Endothelial cell (in vitro differentiated cells): ENCODE measurements around the gene USP12. TPM values are rescaled to one million over a fixed set of nuclear protein-coding genes. Genes with fewer than 3 reads are reported as not detected.
"Not testable (repeated sequence)": the region's sequence is repeated elsewhere in the genome, so short reads cannot be mapped to it uniquely, and the experiment has no call there.

Experiments
- DNase-seq: peaks from one replicate; pipeline ENCODE4 v3.0.0; 2021; ENCODE audit warnings: low spot score
- H3K27ac Mint-ChIP-seq: one replicate; pipeline ENCODE4 v1.8.0; 2021; ENCODE audit warnings: mixed read lengths, inconsistent platforms; ENCODE audit not compliant: unreplicated experiment
- H3K27me3 Mint-ChIP-seq: one replicate; pipeline ENCODE4 v1.8.0; 2021; ENCODE audit warnings: mild to moderate bottlenecking, moderate library complexity, mixed read lengths, inconsistent platforms; ENCODE audit not compliant: unreplicated experiment
- H3K36me3 Mint-ChIP-seq: one replicate; pipeline ENCODE4 v1.8.0; 2021; ENCODE audit warnings: mild to moderate bottlenecking, low read depth, mixed read lengths, inconsistent platforms; ENCODE audit not compliant: unreplicated experiment
- H3K4me1 Mint-ChIP-seq: one replicate; pipeline ENCODE4 v1.8.0; 2021; ENCODE audit warnings: mild to moderate bottlenecking, mixed read lengths, inconsistent platforms; ENCODE audit not compliant: unreplicated experiment
- H3K4me3 Mint-ChIP-seq: one replicate; pipeline ENCODE4 v1.8.0; 2021; ENCODE audit warnings: mild to moderate bottlenecking, mixed read lengths, inconsistent platforms; ENCODE audit not compliant: unreplicated experiment
- H3K9me3 Mint-ChIP-seq: one replicate; pipeline ENCODE4 v1.8.0; 2021; ENCODE audit warnings: mixed read lengths, inconsistent platforms; ENCODE audit not compliant: unreplicated experiment
- CTCF ChIP-seq: fragments of 200-600 bp; sonication (generic); IDR thresholded peaks from one replicate; pipeline ENCODE4 v1.5.0; 2021; ENCODE audit warnings: antibody characterized with exemption; ENCODE audit not compliant: unreplicated experiment
- total RNA-seq: library from RNA; stranded (reverse); fragmentation: NEBNext Ultra II Directional; extraction: Animal tissue kit (Norgen Biotek cat#: 25700); gene quantifications from one replicate; pipeline ENCODE4 v1.2.1, GENCODE V29; 2021; ENCODE audit not compliant: unreplicated experiment

Gene USP12
- total RNA-seq, 1 donor from 2014 or later = 29.7 TPM

- no peak for DNase-seq
- no peak overlapping the region for H3K27ac Mint-ChIP-seq
- H3K9me3 Mint-ChIP-seq = no peaks in the 10 kb centered on the region
- no peaks in the 10 kb centered on the region for H3K36me3 Mint-ChIP-seq
- H3K4me3 Mint-ChIP-seq = no peak overlapping the region
- TF ChIP-seq CTCF = no peak
- H3K27me3 Mint-ChIP-seq = no peaks in the 10 kb centered on the region
- H3K4me1 Mint-ChIP-seq = peaks cover 16% of the 10 kb centered on the region
Observed at GRCh38 chr13:27193496-27193895, 21.9 kb upstream of the USP12 start.

GRCh38 chr13:27192973-27193372, 21.4 kb upstream of the USP12 start:
- H3K27me3 Mint-ChIP-seq = no peaks in the 10 kb centered on the region
- no peaks in the 10 kb centered on the region for H3K9me3 Mint-ChIP-seq
- no peaks in the 10 kb centered on the region for H3K36me3 Mint-ChIP-seq
- H3K4me1 Mint-ChIP-seq = peaks cover 16% of the 10 kb centered on the region
- no peak overlapping the region for H3K27ac Mint-ChIP-seq
- TF ChIP-seq CTCF = no peak
- no peak for DNase-seq
- no peak overlapping the region for H3K4me3 Mint-ChIP-seq

- H3K4me1 Mint-ChIP-seq = peaks cover 16% of the 10 kb centered on the region
- DNase-seq, H3K9me3 Mint-ChIP-seq, H3K27me3 Mint-ChIP-seq, H3K36me3 Mint-ChIP-seq, H3K4me3 Mint-ChIP-seq, H3K27ac Mint-ChIP-seq: not testable (repeated sequence)
Observed at GRCh38 chr13:27192367-27192766, 20.8 kb upstream of the USP12 start.

GRCh38 chr13:27189192-27189591, 17.6 kb upstream of the USP12 start:
- Mint-ChIP-seq H3K9me3 (no peaks in the 10 kb centered on the region), H3K4me1 (peaks cover 2% of the 10 kb centered on the region), H3K36me3 (no peaks in the 10 kb centered on the region), H3K4me3 (no peak overlapping the region), H3K27ac (no peak overlapping the region), H3K27me3 (no peaks in the 10 kb centered on the region)
- DNase-seq = no peak
- no peak for TF ChIP-seq CTCF

GRCh38 chr13:27188239-27188638, 16.6 kb upstream of the USP12 start:
- peaks cover 3% of the 10 kb centered on the region for H3K4me1 Mint-ChIP-seq
- no peak overlapping the region for H3K27ac Mint-ChIP-seq
- no peaks in the 10 kb centered on the region for H3K36me3 Mint-ChIP-seq
- no peaks in the 10 kb centered on the region for H3K27me3 Mint-ChIP-seq
- H3K4me3 Mint-ChIP-seq = no peak overlapping the region
- no peaks in the 10 kb centered on the region for H3K9me3 Mint-ChIP-seq
- TF ChIP-seq CTCF = no peak
- DNase-seq = no peak

GRCh38 chr13:27186295-27186694, 14.7 kb upstream of the USP12 start:
- peaks cover 5% of the 10 kb centered on the region for H3K27me3 Mint-ChIP-seq
- no peak overlapping the region for H3K4me3 Mint-ChIP-seq
- H3K36me3 Mint-ChIP-seq = no peaks in the 10 kb centered on the region
- DNase-seq = no peak
- H3K9me3 Mint-ChIP-seq = no peaks in the 10 kb centered on the region
- peaks cover 8% of the 10 kb centered on the region for H3K4me1 Mint-ChIP-seq
- H3K27ac Mint-ChIP-seq = no peak overlapping the region
- no peak for TF ChIP-seq CTCF
